Left ventricle myocardium inferior (tissue), 1 donor: ENCODE results near the gene RILPL1. TPM values are rescaled to one million over a fixed set of nuclear protein-coding genes. Genes with fewer than 3 reads are reported as not detected.

Experiments
- DNase-seq: peaks from one replicate; pipeline ENCODE4 v3.0.0-alpha.2; 2020
- H3K27ac ChIP-seq: fragments of 200-600 bp; replicated peaks from 2 replicates; pipeline ENCODE4 v1.8.0; 2021
- H3K27me3 ChIP-seq: fragments of 200-600 bp; 2 replicates; pipeline ENCODE4 v1.8.0; 2021; ENCODE audit warnings: low read depth
- H3K36me3 ChIP-seq: fragments of 200-600 bp; 2 replicates; pipeline ENCODE4 v1.8.0; 2021
- H3K4me1 ChIP-seq: fragments of 200-600 bp; 2 replicates; pipeline ENCODE4 v1.8.0; 2021
- H3K4me3 ChIP-seq: fragments of 200-600 bp; 2 replicates; pipeline ENCODE4 v1.8.0; 2021; ENCODE audit warnings: mild to moderate bottlenecking, moderate library complexity
- H3K9me3 ChIP-seq: fragments of 200-600 bp; replicated peaks from 2 replicates; pipeline ENCODE4 v1.8.0; 2021
- intact Hi-C: fragments of 100-400 bp; cut with micrococcal nuclease; formaldehyde crosslinking; loops from one replicate; pipeline ENCODE4 v1.11.0; 2022
- total RNA-seq: library from RNA; stranded (reverse); fragmentation: NEBNext Ultra II Directional; extraction: Animal tissue kit (Norgen Biotek cat#: 25700); gene quantifications from one replicate; pipeline ENCODE4 v1.2.1, GENCODE V29; 2021
- TF ChIP-seq, protein P1 (sequence below): fragments of 200-600 bp; IDR thresholded peaks from 2 replicates; pipeline ENCODE4 v1.8.0; 2021; ENCODE audit warnings: antibody characterized with exemption, mild to moderate bottlenecking, borderline replicate concordance
- donor health status: DM: no; HTN: yes; CAD: no; lungs with severe emphysema.

RILPL1 gene
- total RNA-seq, 1 donor from 2014 or later, result 89.7 TPM

DNA sequence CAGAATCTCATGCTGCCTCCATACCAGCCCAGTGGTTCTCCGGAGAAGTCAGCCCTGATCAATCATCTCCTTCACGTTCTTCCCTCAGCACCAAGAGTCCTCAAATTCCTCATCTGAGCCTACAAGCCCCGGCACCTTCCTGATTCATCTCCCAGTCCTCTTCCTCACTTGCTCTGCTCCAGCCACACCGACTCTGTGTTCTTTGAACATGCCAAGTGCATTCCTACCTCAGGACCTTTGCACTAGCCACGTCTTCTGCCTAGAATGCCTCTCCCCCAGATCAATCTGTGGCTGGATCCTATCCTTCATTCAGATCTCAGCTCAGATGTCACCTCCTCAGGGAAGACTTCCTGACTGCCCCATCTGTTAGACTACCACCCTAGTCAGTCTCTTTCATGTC, 4.7 kb downstream of the RILPL1 start:
- Histone ChIP-seq H3K9me3 (no peaks in the 10 kb centered on the region), H3K27me3 (no peaks in the 10 kb centered on the region), H3K36me3 (peaks cover 27% of the 10 kb centered on the region), H3K4me3 (no peak overlapping the region), H3K4me1 (peaks cover 71% of the 10 kb centered on the region), H3K27ac (peak overlapping the region; percentile 98)
- TF ChIP-seq, protein P1, sequence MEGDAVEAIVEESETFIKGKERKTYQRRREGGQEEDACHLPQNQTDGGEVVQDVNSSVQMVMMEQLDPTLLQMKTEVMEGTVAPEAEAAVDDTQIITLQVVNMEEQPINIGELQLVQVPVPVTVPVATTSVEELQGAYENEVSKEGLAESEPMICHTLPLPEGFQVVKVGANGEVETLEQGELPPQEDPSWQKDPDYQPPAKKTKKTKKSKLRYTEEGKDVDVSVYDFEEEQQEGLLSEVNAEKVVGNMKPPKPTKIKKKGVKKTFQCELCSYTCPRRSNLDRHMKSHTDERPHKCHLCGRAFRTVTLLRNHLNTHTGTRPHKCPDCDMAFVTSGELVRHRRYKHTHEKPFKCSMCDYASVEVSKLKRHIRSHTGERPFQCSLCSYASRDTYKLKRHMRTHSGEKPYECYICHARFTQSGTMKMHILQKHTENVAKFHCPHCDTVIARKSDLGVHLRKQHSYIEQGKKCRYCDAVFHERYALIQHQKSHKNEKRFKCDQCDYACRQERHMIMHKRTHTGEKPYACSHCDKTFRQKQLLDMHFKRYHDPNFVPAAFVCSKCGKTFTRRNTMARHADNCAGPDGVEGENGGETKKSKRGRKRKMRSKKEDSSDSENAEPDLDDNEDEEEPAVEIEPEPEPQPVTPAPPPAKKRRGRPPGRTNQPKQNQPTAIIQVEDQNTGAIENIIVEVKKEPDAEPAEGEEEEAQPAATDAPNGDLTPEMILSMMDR, result no peak
- intact Hi-C loops, result no loop called here
- DNase-seq, result no peak

DNA sequence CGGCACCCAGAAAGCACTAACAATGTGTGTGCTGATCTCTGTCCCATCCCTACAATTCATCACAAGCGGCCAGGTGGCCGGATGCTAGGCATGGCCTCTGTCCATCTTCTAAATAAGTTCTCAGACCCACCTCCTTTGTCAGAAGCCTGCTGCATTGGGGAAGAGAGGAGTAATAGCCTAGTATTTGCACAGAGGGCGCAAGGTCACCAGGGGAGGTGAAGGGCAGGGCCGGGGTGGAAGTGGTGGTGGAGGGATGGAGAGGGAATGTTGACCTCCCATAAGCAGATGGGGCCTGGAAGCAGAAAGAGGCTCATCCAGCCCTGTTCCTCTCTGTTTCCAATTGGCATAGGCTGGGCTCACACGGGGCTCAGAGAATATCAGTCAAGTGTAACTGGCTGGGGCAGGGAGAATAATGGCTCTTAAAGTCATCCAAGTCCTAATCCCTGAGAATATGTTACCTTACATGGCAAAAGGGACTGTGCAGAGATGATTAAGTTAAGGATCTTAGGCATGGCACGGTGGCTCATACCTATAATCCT, 6.9 kb downstream of the RILPL1 start:
- intact Hi-C loops, result no loop called here
- no peaks in the 10 kb centered on the region for H3K9me3 ChIP-seq
- TF ChIP-seq, protein P1, result no peak
- peaks cover 49% of the 10 kb centered on the region for H3K36me3 ChIP-seq
- H3K27me3 ChIP-seq, result no peaks in the 10 kb centered on the region
- H3K4me1 ChIP-seq, result peaks cover 77% of the 10 kb centered on the region
- no peak overlapping the region for H3K4me3 ChIP-seq
- no peak for DNase-seq
- peak overlapping the region; percentile 70 for H3K27ac ChIP-seq

DNA sequence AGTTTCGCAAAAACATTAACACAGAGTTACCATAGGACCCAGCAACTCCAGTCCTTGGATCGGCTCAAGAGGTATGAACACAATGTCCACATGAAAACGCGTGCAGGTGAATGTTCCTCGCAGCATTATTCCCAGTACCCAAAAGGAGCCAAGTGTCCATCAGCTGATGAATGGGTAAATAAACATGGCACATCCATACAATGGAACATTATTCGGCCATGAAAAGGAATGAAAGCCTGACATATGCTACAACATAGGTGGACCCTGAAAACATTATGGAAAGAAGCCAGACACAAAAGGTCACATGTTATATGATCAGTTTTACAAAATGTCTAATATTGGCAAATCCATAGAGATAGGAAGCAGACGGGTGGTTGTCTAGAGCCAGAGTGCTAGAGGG, 9.1 kb downstream of the RILPL1 start:
- no peaks in the 10 kb centered on the region for H3K27me3 ChIP-seq
- DNase-seq, result no peak
- H3K27ac ChIP-seq, result peak overlapping the region; percentile 93
- no peak overlapping the region for H3K4me3 ChIP-seq
- intact Hi-C loops, result no loop called here
- TF ChIP-seq, protein P1, result no peak
- H3K4me1 ChIP-seq, result peaks cover 74% of the 10 kb centered on the region
- peaks cover 56% of the 10 kb centered on the region for H3K36me3 ChIP-seq
- no peaks in the 10 kb centered on the region for H3K9me3 ChIP-seq

DNA sequence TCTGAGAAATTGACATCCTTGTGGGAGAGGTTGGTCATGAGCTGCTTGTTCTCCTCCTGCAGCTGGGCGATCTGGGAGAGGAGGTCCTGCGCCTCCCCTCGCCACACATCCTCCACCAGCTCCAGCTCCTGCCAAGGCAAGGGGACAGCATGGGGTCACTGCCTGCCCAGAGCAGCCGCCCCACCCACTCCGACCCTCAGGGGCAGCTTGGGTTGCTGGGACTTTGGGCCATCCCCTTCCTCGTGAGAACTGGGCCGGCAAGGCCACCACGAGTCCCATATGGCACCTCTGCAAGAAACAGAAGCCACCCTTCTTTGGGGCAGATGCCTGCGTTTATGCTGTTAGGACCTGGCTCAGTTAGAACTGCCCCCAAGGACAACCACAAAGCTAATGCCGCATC, 10.0 kb downstream of the RILPL1 start:
- intact Hi-C loops, result no loop called here
- H3K9me3 ChIP-seq, result no peaks in the 10 kb centered on the region
- peaks cover 69% of the 10 kb centered on the region for H3K4me1 ChIP-seq
- H3K27me3 ChIP-seq, result no peaks in the 10 kb centered on the region
- peaks cover 58% of the 10 kb centered on the region for H3K36me3 ChIP-seq
- TF ChIP-seq, protein P1, result no peak
- no peak overlapping the region for H3K4me3 ChIP-seq
- peak overlapping the region; percentile 93 for H3K27ac ChIP-seq
- no peak for DNase-seq

DNA sequence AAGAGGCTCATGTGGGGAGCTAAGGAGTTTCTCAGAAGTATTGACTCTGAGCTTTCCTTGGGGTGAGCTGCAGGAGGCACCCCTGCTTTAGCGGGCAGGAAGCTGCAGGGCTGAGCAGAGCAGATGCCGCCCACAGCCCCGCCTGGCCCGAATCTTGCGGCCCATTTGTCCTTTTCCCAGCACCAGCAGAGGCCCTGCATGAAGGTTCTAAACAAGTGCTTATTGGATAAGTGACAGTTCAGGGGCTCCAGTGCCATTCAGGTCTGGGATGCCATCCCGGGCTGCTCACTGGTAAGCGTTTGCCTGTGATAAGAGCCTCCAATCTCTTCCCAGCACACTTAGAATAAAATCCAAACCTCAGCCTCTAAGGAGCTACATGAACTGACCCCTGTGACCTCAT, 11.4 kb downstream of the RILPL1 start:
- Histone ChIP-seq H3K4me3 (peak overlapping the region; percentile 19), H3K36me3 (peaks cover 63% of the 10 kb centered on the region), H3K27me3 (no peaks in the 10 kb centered on the region), H3K9me3 (no peaks in the 10 kb centered on the region), H3K27ac (peak overlapping the region; percentile 93), H3K4me1 (peaks cover 76% of the 10 kb centered on the region)
- DNase-seq, result peak; percentile 46
- TF ChIP-seq, protein P1, result no peak
- intact Hi-C loops, result no loop called here
